T-helper 2 cell treated with Interferon-gamma antibody and Interleukin-4, amounts not matched to agents 100 ng/mL and 5 ng/mL, for 36 hours (primary cell): ENCODE results near the gene AOPEP. TPM values are rescaled to one million over a fixed set of nuclear protein-coding genes. Genes with fewer than 3 reads are reported as not detected.

ENCODE experiments used
- intact Hi-C: fragments of 100-400 bp; cut with micrococcal nuclease; formaldehyde crosslinking; loops from one replicate; pipeline ENCODE4 v1.15.1; 2023
- total RNA-seq: library from RNA; stranded (reverse); gene quantifications from 2 replicates; pipeline ENCODE4 v1.2.3, GENCODE V29; 2022

The AOPEP gene
- total RNA-seq, 1 donor from 2014 or later, result 14.1 TPM

GRCh38 chr9:95128177-95128524 lies 401.7 kb downstream of the AOPEP start:
- intact Hi-C loops, result no loop called here

GRCh38 chr9:95129476-95130291 lies 403.2 kb downstream of the AOPEP start:
- intact Hi-C loops, result loop anchor here (2.0 kb wide), 1 partner anchor 449 kb away; no protein-coding TSS in a partner anchor

GRCh38 chr9:95130484-95130883 lies 404.0 kb downstream of the AOPEP start:
- intact Hi-C loops, result loop anchor here (2.0 kb wide), 1 partner anchor 450 kb away; no protein-coding TSS in a partner anchor

GRCh38 chr9:95131023-95131943 lies 404.8 kb downstream of the AOPEP start:
- intact Hi-C loops, result loop anchor here (2.0 kb wide), 1 partner anchor 450 kb away; no protein-coding TSS in a partner anchor

- intact Hi-C loops, result no loop called here
Measured at GRCh38 chr9:95132366-95133324, 406.1 kb downstream of the AOPEP start.

GRCh38 chr9:95133325-95133705 lies 406.8 kb downstream of the AOPEP start:
- intact Hi-C loops, result no loop called here

GRCh38 chr9:95134457-95134881 lies 408.0 kb downstream of the AOPEP start:
- intact Hi-C loops, result no loop called here

- intact Hi-C loops, result no loop called here
Measured at GRCh38 chr9:95135756-95136155, 409.3 kb downstream of the AOPEP start.

Other genes starting within 250 kb of the AOPEP start
- gene PCAT7, start 171.6 kb upstream of the AOPEP start, total RNA-seq, result not detected in 2 replicates
- not detected in 2 replicates for gene FBP2, start 132.9 kb upstream of the AOPEP start, total RNA-seq
- not detected in 2 replicates for gene FBP1, start 87.2 kb upstream of the AOPEP start, total RNA-seq